ENCODE results near the gene CLPTM1. TPM values are rescaled to one million over a fixed set of nuclear protein-coding genes. Genes with fewer than 3 reads are reported as not detected.

The CLPTM1 gene
- total and polyA plus RNA-seq, 9 of the 15 experiments (the other 6 are each of a cell fraction or from before 2014, with no cell fraction given): 0.37 to 96.0 (median 27.5) TPM

- TF ChIP-seq ELK3 (CRISPR knock-in tag; IDR thresholded peaks at IDR 0.05): no peak
- no peak for TF ChIP-seq TAF1 (IDR thresholded peaks at IDR 0.05; ENCODE audit: control insufficient read depth, extremely low read depth, insufficient read depth, low read length, severe bottlenecking)
- no peak for TF ChIP-seq MCM5 (IDR thresholded peaks at IDR 0.05; ENCODE audit: low read depth)
- no peak for TF ChIP-seq TRIM25 (IDR thresholded peaks at IDR 0.05; ENCODE audit: borderline replicate concordance)
- no peak for TF ChIP-seq PHTF2 (CRISPR knock-in tag; IDR thresholded peaks at IDR 0.05)
- TF ChIP-seq CEBPG (CRISPR knock-in tag; IDR thresholded peaks at IDR 0.05): no peak
- TF ChIP-seq CEBPG (tag; conservative IDR thresholded peaks at IDR 0.05 in 1 of 2, IDR thresholded peaks at IDR 0.05 in 1 of 2): no peak
- TF ChIP-seq E2F1 (CRISPR knock-in tag; IDR thresholded peaks at IDR 0.05): no peak
- peak; percentile 88 for TF ChIP-seq ZNF395 (CRISPR knock-in tag; IDR thresholded peaks at IDR 0.05)
- TF ChIP-seq ARID3A (IDR thresholded peaks at IDR 0.05; ENCODE audit: borderline replicate concordance, low read depth, low read length): no peak
- TF ChIP-seq HMG20B (CRISPR knock-in tag; IDR thresholded peaks at IDR 0.05): no peak
- TF ChIP-seq PRPF4 (IDR thresholded peaks at IDR 0.05; ENCODE audit: insufficient read depth, low read depth, low read length, poor library complexity, severe bottlenecking): no peak
- no peak for TF ChIP-seq ZNF449 (CRISPR knock-in tag; IDR thresholded peaks at IDR 0.05)
- no peak for TF ChIP-seq PHF21A (IDR thresholded peaks at IDR 0.05; ENCODE audit: borderline replicate concordance, low read depth)
- TF ChIP-seq RBM14 (IDR thresholded peaks at IDR 0.05; ENCODE audit: borderline replicate concordance, insufficient read depth, low read depth, low read length): no peak
Measured at GRCh38 chr19:44943801-44944249, 11.4 kb upstream of the CLPTM1 start (continued).

Measured in K562 (cell line).